ENCODE measurements around the gene RAE1.

- TF ChIP-seq POLR2A (IDR thresholded peaks at IDR 0.05) (no peak), CTCF (IDR thresholded peaks at IDR 0.05) (peak; percentile 46 to 83 (median 68))
These were observed 4.6 kb upstream of the RAE1 start for GRCh38 chr20:57346477-57346876.
